Right cardiac atrium (tissue), 5 donors: Measurements from ENCODE around the gene DMRTB1. TPM values are rescaled to one million over a fixed set of nuclear protein-coding genes. Genes with fewer than 3 reads are reported as not detected.

Experiments
- ATAC-seq, 2 donors: fragments of 200-7000 bp; cut with Tn5 transposase; one replicate each; pipeline versions ENCODE4 v1.8.0 to v1.9.1; 2020; ENCODE audit warnings: moderate library complexity in 2 of 2, mild to moderate bottlenecking in 1 of 2
- DNase-seq, 3 donors: peaks; one replicate each; pipeline ENCODE4 v3.0.0-alpha.2; 2020
- H3K27ac ChIP-seq: one replicate; pipeline ENCODE4 v1.5.1; 2013; ENCODE audit warnings: mild to moderate bottlenecking, low read length, control low read depth, moderate library complexity
- H3K27me3 ChIP-seq: one replicate; pipeline ENCODE4 v1.6.1; 2013; ENCODE audit not compliant: control insufficient read depth, insufficient read depth
- H3K4me1 ChIP-seq: one replicate; pipeline ENCODE4 v1.6.1; 2013; ENCODE audit warnings: low read length; ENCODE audit not compliant: control insufficient read depth, insufficient read depth
- H3K4me3 ChIP-seq: one replicate; pipeline ENCODE4 v1.5.1; 2013; ENCODE audit warnings: low read length, control low read depth
- H3K9me3 ChIP-seq: one replicate; pipeline ENCODE4 v1.6.1; 2013; ENCODE audit warnings: low read length; ENCODE audit not compliant: control insufficient read depth
- WGBS: extraction: QIAGEN DNeasy Blood & Tissue Kit; methylation state at CpG from one replicate; pipeline ENCODE4 v1.1.7; 2013; 5-methylcytosine and 5-hydroxymethylcytosine counted together
- intact Hi-C, 4 donors: fragments of 100-400 bp; cut with DNase I; formaldehyde crosslinking; loops; one replicate each; pipeline versions ENCODE4 v1.11.0 to v1.14.0; 2022 to 2023
- polyA plus RNA-seq: library from polyadenylated mRNA; stranded (reverse); fragments of 200-250 nt; gene quantifications from one replicate; pipeline ENCODE4 v1.2.3, GENCODE V29; 2013
- total RNA-seq, 4 donors: library from RNA; stranded (reverse); fragmentation: NEBNext Ultra II Directional; extraction: Animal tissue kit (Norgen Biotek cat#: 25700); gene quantifications; one replicate each; pipeline ENCODE4 v1.2.1, GENCODE V29; 2021
- donor health status: healthy with polysubstance abuse.
- donor health status: DM: no; HTN: yes; CAD: no.
- donor health status: DM: no; HTN: no; CAD: no.
- donor health status: DM: no; HTN: yes; CAD: no; lungs with severe emphysema.
- donor health status: DM: yes; HTN: yes; CAD: no.

Gene DMRTB1
- total and polyA plus RNA-seq, 5 donors = not detected

- H3K9me3 ChIP-seq = no peaks in the 10 kb centered on the region
- no peaks in the 10 kb centered on the region for H3K27me3 ChIP-seq
- no peak overlapping the region for H3K27ac ChIP-seq
- ATAC-seq = peak in 1 of 2 donors; percentile 26
- DNase-seq = peak in 2 of 3 donors; percentile 39 to 45
- intact Hi-C loops = no loop called here
- no peak overlapping the region for H3K4me3 ChIP-seq
- WGBS = 98% methylated on average over 79 of the region's 79 CpGs
- no peaks in the 10 kb centered on the region for H3K4me1 ChIP-seq
Measured at GRCh38 chr1:53438427-53439336, 20.5 kb upstream of the DMRTB1 start.

- 97% methylated on average over 58 of the region's 58 CpGs for WGBS
- H3K4me3 ChIP-seq = no peak overlapping the region
- peak in 1 of 2 donors; percentile 25 for ATAC-seq
- no peaks in the 10 kb centered on the region for H3K27me3 ChIP-seq
- H3K9me3 ChIP-seq = no peaks in the 10 kb centered on the region
- H3K27ac ChIP-seq = no peak overlapping the region
- no peak for DNase-seq
- no peaks in the 10 kb centered on the region for H3K4me1 ChIP-seq
- intact Hi-C loops = no loop called here
Measured at GRCh38 chr1:53439337-53440207, 19.6 kb upstream of the DMRTB1 start.

- Histone ChIP-seq H3K27me3 (no peaks in the 10 kb centered on the region), H3K9me3 (no peaks in the 10 kb centered on the region), H3K27ac (no peak overlapping the region), H3K4me3 (no peak overlapping the region), H3K4me1 (no peaks in the 10 kb centered on the region)
- 96% methylated on average over 6 of the region's 6 CpGs for WGBS
- ATAC-seq = no peak
- DNase-seq = no peak
- intact Hi-C loops = no loop called here
Measured at GRCh38 chr1:53440633-53441032, 18.6 kb upstream of the DMRTB1 start.

- H3K9me3 ChIP-seq = no peaks in the 10 kb centered on the region
- H3K4me3 ChIP-seq = no peak overlapping the region
- 11% methylated on average over 2 of the region's 2 CpGs for WGBS
- no peak overlapping the region for H3K27ac ChIP-seq
- DNase-seq = no peak
- H3K4me1 ChIP-seq = no peaks in the 10 kb centered on the region
- intact Hi-C loops = no loop called here
- H3K27me3 ChIP-seq = no peaks in the 10 kb centered on the region
- ATAC-seq = no peak
Measured at GRCh38 chr1:53442299-53442698, 16.9 kb upstream of the DMRTB1 start.

GRCh38 chr1:53446051-53446450 lies 13.1 kb upstream of the DMRTB1 start:
- intact Hi-C loops = no loop called here
- peaks cover 2% of the 10 kb centered on the region for H3K27me3 ChIP-seq
- no peaks in the 10 kb centered on the region for H3K9me3 ChIP-seq
- ATAC-seq (no peak), DNase-seq (no peak)
- WGBS = 64% methylated on average over 2 of the region's 2 CpGs
- H3K4me1 ChIP-seq = no peaks in the 10 kb centered on the region
- no peak overlapping the region for H3K4me3 ChIP-seq
- no peak overlapping the region for H3K27ac ChIP-seq

- Histone ChIP-seq H3K4me1 (no peaks in the 10 kb centered on the region), H3K27ac (no peak overlapping the region), H3K27me3 (peaks cover 2% of the 10 kb centered on the region), H3K9me3 (no peaks in the 10 kb centered on the region), H3K4me3 (no peak overlapping the region)
- intact Hi-C loops = no loop called here
- DNase-seq = no peak
- ATAC-seq = no peak
- WGBS = 89% methylated on average over 4 of the region's 4 CpGs
Measured at GRCh38 chr1:53447413-53447812, 11.8 kb upstream of the DMRTB1 start.

GRCh38 chr1:53448241-53448841 lies 10.9 kb upstream of the DMRTB1 start:
- intact Hi-C loops = no loop called here
- Histone ChIP-seq H3K9me3 (no peaks in the 10 kb centered on the region), H3K27ac (no peak overlapping the region), H3K4me1 (no peaks in the 10 kb centered on the region), H3K27me3 (peaks cover 2% of the 10 kb centered on the region), H3K4me3 (no peak overlapping the region)
- 76% methylated on average over 2 of the region's 2 CpGs for WGBS
- DNase-seq = no peak
- no peak for ATAC-seq

GRCh38 chr1:53449021-53449420 lies 10.2 kb upstream of the DMRTB1 start:
- no peaks in the 10 kb centered on the region for H3K9me3 ChIP-seq
- DNase-seq (no peak), ATAC-seq (no peak)
- H3K27me3 ChIP-seq = peaks cover 2% of the 10 kb centered on the region
- H3K4me3 ChIP-seq = no peak overlapping the region
- 36% methylated on average over 3 of the region's 3 CpGs for WGBS
- intact Hi-C loops = no loop called here
- H3K4me1 ChIP-seq = no peaks in the 10 kb centered on the region
- no peak overlapping the region for H3K27ac ChIP-seq

GRCh38 chr1:53449693-53450092 lies 9.5 kb upstream of the DMRTB1 start:
- ATAC-seq (no peak), DNase-seq (no peak)
- Histone ChIP-seq H3K27me3 (peaks cover 2% of the 10 kb centered on the region), H3K9me3 (no peaks in the 10 kb centered on the region), H3K27ac (no peak overlapping the region), H3K4me3 (no peak overlapping the region), H3K4me1 (no peaks in the 10 kb centered on the region)
- WGBS = 28% methylated on average over 8 of the region's 8 CpGs
- intact Hi-C loops = no loop called here

- peaks cover 2% of the 10 kb centered on the region for H3K27me3 ChIP-seq
- no peaks in the 10 kb centered on the region for H3K4me1 ChIP-seq
- DNase-seq (no peak), ATAC-seq (no peak)
- intact Hi-C loops = no loop called here
- no peaks in the 10 kb centered on the region for H3K9me3 ChIP-seq
- no peak overlapping the region for H3K27ac ChIP-seq
- no peak overlapping the region for H3K4me3 ChIP-seq
- 11% methylated on average over 2 of the region's 2 CpGs for WGBS
Measured at GRCh38 chr1:53450225-53450624, 9.0 kb upstream of the DMRTB1 start.

- ATAC-seq = no peak
- 74% methylated on average over 3 of the region's 3 CpGs for WGBS
- Histone ChIP-seq H3K9me3 (no peaks in the 10 kb centered on the region), H3K4me3 (no peak overlapping the region), H3K27me3 (peaks cover 2% of the 10 kb centered on the region), H3K4me1 (no peaks in the 10 kb centered on the region), H3K27ac (no peak overlapping the region)
- intact Hi-C loops = no loop called here
- DNase-seq = no peak
Measured at GRCh38 chr1:53454019-53454418, 5.2 kb upstream of the DMRTB1 start.
